GM10847 (cell line): ENCODE results near the gene TASOR2.

Experiments
- POLR2A ChIP-seq: IDR thresholded peaks from 2 replicates; pipeline ENCODE4 v1.6.1; 2011; ENCODE audit not compliant: insufficient read length; ENCODE audit errors: extremely low read depth

The TASOR2 gene

GRCh38 chr10:5650664-5651387 is 33.8 kb upstream of the TASOR2 start:
- TF ChIP-seq POLR2A: no peak

- no peak for TF ChIP-seq POLR2A
Measured at GRCh38 chr10:5651388-5651764, 33.3 kb upstream of the TASOR2 start.

GRCh38 chr10:5652746-5653145 is 31.9 kb upstream of the TASOR2 start:
- no peak for TF ChIP-seq POLR2A

- no peak for TF ChIP-seq POLR2A
Measured at GRCh38 chr10:5654218-5654755, 30.4 kb upstream of the TASOR2 start.

- no peak for TF ChIP-seq POLR2A
Measured at GRCh38 chr10:5655121-5655520, 29.5 kb upstream of the TASOR2 start.

GRCh38 chr10:5656737-5657579 is 27.7 kb upstream of the TASOR2 start:
- no peak for TF ChIP-seq POLR2A

- no peak for TF ChIP-seq POLR2A
Measured at GRCh38 chr10:5658871-5659618, 25.6 kb upstream of the TASOR2 start.

- TF ChIP-seq POLR2A: no peak
Measured at GRCh38 chr10:5659702-5660528, 24.7 kb upstream of the TASOR2 start.

- TF ChIP-seq POLR2A: no peak
Measured at GRCh38 chr10:5661043-5661442, 23.6 kb upstream of the TASOR2 start.

GRCh38 chr10:5662708-5663579 is 21.7 kb upstream of the TASOR2 start:
- TF ChIP-seq POLR2A: no peak

GRCh38 chr10:5663692-5664427 is 20.8 kb upstream of the TASOR2 start:
- TF ChIP-seq POLR2A: no peak

GRCh38 chr10:5665373-5666007 is 19.1 kb upstream of the TASOR2 start:
- no peak for TF ChIP-seq POLR2A
